GM13977 (cell line): Measurements from ENCODE around the gene SNX24.
"Not testable (repeated sequence)": the region's sequence is repeated elsewhere in the genome, so short reads cannot be mapped to it uniquely, and the experiment has no call there.

Source experiments
- DNase-seq: peaks from one replicate; pipeline ENCODE4 v3.0.0; 2012; ENCODE audit warnings: low spot score
- in situ Hi-C: fragments of 300-500 bp; cut with MboI; formaldehyde crosslinking; loops from one replicate; pipeline ENCODE4 v1.12.0; 2022; ENCODE audit warnings: low sequenced_read_pairs, low pct_unique_long_range_greater_than_20kb, mixed read lengths, inconsistent platforms; ENCODE audit not compliant: unreplicated experiment
- TF ChIP-seq, protein P1 (sequence below): IDR thresholded peaks from 2 replicates; pipeline ENCODE4 v1.5.1; 2012; ENCODE audit warnings: mild to moderate bottlenecking, control low read depth; ENCODE audit not compliant: insufficient read depth; ENCODE audit errors: extremely low read depth, missing control alignments

The SNX24 gene

GRCh38 chr5:122846051-122846550, 688 bp downstream of the SNX24 start:
- DNase-seq = peak; percentile 18
- TF ChIP-seq, protein P1, sequence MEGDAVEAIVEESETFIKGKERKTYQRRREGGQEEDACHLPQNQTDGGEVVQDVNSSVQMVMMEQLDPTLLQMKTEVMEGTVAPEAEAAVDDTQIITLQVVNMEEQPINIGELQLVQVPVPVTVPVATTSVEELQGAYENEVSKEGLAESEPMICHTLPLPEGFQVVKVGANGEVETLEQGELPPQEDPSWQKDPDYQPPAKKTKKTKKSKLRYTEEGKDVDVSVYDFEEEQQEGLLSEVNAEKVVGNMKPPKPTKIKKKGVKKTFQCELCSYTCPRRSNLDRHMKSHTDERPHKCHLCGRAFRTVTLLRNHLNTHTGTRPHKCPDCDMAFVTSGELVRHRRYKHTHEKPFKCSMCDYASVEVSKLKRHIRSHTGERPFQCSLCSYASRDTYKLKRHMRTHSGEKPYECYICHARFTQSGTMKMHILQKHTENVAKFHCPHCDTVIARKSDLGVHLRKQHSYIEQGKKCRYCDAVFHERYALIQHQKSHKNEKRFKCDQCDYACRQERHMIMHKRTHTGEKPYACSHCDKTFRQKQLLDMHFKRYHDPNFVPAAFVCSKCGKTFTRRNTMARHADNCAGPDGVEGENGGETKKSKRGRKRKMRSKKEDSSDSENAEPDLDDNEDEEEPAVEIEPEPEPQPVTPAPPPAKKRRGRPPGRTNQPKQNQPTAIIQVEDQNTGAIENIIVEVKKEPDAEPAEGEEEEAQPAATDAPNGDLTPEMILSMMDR = no peak
- in situ Hi-C loops = no loop called here

DNA sequence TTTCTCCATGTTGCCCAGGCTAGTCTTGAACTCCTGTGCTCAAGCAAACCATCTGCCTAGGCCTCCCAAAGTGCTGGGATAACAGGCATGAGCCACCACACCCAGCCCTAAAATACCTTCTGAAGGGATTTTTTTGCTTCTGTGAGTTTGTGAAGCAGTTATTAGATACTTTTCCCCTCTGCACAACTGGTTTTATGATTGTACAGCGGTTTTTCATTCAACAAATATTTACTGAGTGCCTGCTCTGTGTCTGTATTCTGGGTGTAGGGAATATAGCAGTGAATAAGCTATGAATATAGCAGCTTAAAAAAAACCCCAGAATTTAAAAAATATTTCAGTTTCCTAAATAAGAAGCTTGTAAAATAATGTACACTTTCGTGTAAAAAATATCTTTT, 2.3 kb downstream of the SNX24 start:
- TF ChIP-seq, protein P1 = no peak
- in situ Hi-C loops = no loop called here

GRCh38 chr5:122849771-122850170, 4.4 kb downstream of the SNX24 start:
- TF ChIP-seq, protein P1 = no peak
- in situ Hi-C loops = no loop called here
- no peak for DNase-seq

More for the DNA sequence above, 2.3 kb downstream of the SNX24 start:
- no peak for DNase-seq

DNA sequence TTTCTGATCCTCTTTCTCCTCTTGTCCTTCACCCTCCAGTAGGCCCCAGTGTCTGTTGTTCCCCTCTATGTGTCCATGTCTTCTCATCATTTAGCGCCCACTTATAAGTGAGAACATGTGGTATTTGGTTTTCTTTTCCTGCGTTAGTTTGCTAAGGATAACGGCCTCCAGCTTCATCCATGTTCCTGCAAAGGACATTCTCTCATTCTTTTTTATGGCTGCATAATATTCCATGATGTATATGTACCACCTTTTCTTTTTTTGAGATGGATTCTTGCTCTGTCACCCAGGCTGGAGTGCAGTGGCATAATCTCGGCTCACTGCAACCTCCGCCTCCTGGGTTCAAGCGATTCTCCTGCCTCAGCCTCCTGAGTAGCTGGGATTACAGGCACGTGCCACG, 12.1 kb downstream of the SNX24 start:
- in situ Hi-C loops = not testable (repeated sequence)

GRCh38 chr5:122858451-122858850, 13.0 kb downstream of the SNX24 start:
- no peak for DNase-seq
- TF ChIP-seq, protein P1 = no peak
- in situ Hi-C loops = no loop called here

More for the DNA sequence above, 12.1 kb downstream of the SNX24 start:
- DNase-seq = not testable (repeated sequence)

- in situ Hi-C loops = no loop called here
Measured at GRCh38 chr5:122863240-122863639, 17.8 kb downstream of the SNX24 start.

DNA sequence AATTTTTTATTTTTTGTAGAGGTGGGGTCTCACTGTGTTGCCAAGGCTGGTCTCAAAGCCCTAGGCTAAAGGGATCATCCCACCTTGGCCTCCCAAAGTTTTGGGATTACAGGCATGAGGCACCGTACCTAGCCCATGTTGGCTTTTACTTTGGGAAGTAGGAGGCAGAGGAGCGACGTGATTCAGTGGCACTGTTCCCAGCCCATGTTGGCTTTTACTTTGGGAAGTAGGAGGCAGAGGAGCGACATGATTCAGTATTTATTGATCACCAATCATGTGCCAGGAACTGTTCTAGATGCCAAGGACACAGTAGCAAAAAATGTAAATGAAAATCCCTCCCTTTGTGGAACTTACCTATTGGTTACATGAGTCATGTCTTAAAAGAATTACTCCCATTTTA, 18.3 kb downstream of the SNX24 start:
- DNase-seq = no peak
- in situ Hi-C loops = no loop called here
- TF ChIP-seq, protein P1 = no peak

More at GRCh38 chr5:122863240-122863639, 17.8 kb downstream of the SNX24 start:
- TF ChIP-seq, protein P1 = no peak
- DNase-seq = no peak
